Measurements from ENCODE around the gene DOCK4.

DNA sequence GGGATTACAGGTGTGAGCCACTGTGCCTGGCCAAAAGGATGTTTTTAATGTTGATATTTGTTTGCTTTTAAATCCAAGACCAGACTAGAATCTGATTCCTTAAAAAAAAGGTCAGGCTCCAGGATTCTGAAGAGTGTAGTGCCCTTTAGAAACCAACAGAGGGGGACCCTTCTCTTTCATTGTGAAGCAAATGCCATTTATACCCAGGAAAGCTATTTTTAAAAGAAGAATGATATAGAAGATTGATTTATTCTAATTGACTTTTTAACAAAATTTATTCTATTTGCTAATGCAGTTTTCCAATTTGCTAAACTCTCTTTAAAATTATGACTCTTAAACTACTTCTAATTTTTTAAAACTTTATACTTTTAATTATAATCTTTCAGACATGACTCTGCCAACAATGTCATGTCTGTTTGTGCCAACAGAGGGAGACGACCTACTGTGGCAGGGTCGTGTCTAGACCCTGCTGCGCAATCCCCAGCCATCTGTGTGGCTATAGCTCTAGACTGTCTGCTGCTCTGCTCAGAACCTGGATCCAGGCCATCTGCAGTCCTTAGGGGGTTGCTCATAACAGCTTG, 442.9 kb downstream of the DOCK4 start:
- TF ChIP-seq CTCF (IDR thresholded peaks at IDR 0.05; ENCODE audit: insufficient read depth, low read depth, low read length) (peak; percentile 78), EZH2 (IDR thresholded peaks at IDR 0.05; ENCODE audit: insufficient read depth, low read length) (no peak)
